HG02884 (cell line): Measurements from ENCODE around the gene SMAD9.

ENCODE experiments used
- ATAC-seq: cut with Tn5 transposase; IDR thresholded peaks from one replicate; pipeline ENCODE4 v1.9.1; 2021; ENCODE audit warnings: mild to moderate bottlenecking, moderate library complexity; ENCODE audit not compliant: unreplicated experiment

Gene SMAD9

GRCh38 chr13:36919833-36920615 is at the start of gene SMAD9:
SMAD9 (minus strand) TSS chr13:36920238; CDS start chr13:36879689, 40,549 bp downstream.
- peak; percentile 61 for ATAC-seq

- no peak for ATAC-seq
Measured at GRCh38 chr13:36966404-36966803, 46.4 kb upstream of the SMAD9 start.

DNA sequence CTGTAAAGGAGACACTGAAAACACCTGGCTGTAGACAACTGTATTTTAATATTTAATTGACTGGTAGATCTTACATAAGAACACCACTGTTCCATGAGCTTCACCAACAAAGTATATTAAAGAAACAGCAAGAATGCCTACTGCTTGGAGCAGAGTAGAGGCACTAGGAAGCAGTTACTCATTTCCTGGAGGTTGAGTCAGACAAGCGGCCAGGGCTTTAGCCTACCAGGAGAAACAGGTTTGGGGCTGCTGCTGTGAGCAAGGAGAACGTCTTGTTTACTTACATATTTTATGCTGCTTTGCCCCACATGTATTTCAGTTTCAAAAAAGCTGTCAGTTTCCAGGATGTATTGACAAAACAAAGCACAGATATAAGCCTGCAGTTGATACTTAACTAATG is 45.7 kb upstream of the SMAD9 start:
- no peak for ATAC-seq

DNA sequence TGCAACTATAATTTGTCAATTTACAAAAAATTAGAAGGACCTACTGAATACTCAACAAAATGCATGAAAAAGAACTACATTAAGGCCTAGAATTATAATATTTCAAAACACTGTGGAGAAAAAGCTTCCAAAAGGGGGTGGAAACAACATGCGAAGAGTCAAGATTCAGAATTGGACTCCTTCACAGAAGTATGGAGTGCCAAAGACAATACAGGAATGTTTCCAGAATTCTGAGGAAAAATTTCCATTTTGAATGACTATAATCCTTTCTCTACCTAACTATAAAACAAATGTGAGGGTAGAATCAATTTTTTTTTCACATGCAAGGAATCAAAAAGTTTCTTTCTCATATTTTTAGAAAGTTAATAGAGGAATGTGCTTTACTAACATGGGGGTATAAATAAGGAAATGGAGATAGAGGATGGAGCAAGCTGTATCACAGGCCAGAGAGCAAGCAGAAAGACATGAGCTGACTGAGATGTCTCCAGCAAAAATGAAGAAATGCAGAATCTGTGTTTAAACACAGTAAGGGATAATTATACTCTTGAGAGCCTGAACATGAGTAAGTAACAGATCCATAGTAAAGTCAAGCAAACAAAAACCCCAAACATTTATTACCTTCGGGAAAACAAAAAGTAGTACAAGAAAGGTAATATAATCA is 39.5 kb upstream of the SMAD9 start:
- no peak for ATAC-seq

- ATAC-seq: no peak
Measured at GRCh38 chr13:36954542-36954941, 34.5 kb upstream of the SMAD9 start.

- ATAC-seq: no peak
Measured at GRCh38 chr13:36950920-36951319, 30.9 kb upstream of the SMAD9 start.

- ATAC-seq: no peak
Measured at GRCh38 chr13:36950330-36950729, 30.3 kb upstream of the SMAD9 start.

DNA sequence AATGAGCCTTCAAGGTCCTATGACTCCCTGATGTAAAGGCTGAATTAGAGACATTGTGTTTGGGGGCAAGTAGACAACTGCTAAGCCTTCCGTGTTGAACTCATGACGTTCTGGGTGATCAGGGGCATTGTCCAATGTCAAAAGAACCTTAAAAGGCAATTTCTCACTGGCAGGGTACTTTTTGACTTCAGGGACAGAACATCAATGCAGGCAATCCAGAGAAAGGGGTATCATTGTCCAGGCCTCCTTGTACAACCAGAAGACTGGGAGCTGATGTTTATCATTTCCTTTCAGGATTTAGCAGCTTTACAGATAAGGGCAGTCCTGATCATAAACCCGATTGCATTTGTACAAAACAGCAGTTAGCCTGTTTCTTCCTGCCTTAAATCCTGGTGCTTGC is 25.0 kb upstream of the SMAD9 start:
- no peak for ATAC-seq

GRCh38 chr13:36925603-36926002 is 5.6 kb upstream of the SMAD9 start:
- no peak for ATAC-seq

- no peak for ATAC-seq
Measured at GRCh38 chr13:36924001-36924400, 4.0 kb upstream of the SMAD9 start.

- no peak for ATAC-seq
Measured at GRCh38 chr13:36921631-36922301, 1.7 kb upstream of the SMAD9 start.

- no peak for ATAC-seq
Measured at GRCh38 chr13:36920616-36921185, 663 bp upstream of the SMAD9 start.

DNA sequence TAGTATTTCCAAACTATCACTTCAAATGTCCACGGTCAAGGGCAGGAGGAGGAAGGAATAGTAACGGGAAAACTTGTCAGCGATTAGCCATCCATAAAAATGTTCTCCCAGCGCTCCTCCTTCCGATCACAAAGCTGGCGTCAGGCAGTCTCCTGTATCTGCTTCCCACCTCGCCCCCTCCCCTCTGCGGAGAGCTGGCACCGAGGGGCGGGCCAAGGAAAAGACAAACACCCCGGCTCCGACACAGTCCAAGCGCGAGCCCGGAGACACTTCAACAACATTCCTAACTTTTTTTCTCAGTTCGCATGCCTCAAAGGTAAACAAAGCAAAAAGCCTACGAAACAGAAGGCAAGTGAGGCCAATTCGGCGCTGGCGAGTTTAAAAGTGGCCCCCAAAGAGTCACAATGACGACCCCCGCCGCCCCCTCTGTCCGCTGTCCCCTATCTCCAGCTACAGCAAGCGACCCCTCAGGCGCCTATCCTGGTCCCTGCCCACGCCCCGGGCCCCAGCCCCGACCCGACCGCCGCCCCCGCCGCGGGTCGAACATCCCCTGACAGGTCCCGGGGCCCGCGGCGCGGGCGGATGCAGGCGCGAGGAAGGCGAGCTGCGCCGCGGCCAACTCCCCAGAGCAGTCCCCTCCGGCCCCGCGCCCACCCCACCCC is 736 bp downstream of the SMAD9 start:
- ATAC-seq: peak; percentile 21

DNA sequence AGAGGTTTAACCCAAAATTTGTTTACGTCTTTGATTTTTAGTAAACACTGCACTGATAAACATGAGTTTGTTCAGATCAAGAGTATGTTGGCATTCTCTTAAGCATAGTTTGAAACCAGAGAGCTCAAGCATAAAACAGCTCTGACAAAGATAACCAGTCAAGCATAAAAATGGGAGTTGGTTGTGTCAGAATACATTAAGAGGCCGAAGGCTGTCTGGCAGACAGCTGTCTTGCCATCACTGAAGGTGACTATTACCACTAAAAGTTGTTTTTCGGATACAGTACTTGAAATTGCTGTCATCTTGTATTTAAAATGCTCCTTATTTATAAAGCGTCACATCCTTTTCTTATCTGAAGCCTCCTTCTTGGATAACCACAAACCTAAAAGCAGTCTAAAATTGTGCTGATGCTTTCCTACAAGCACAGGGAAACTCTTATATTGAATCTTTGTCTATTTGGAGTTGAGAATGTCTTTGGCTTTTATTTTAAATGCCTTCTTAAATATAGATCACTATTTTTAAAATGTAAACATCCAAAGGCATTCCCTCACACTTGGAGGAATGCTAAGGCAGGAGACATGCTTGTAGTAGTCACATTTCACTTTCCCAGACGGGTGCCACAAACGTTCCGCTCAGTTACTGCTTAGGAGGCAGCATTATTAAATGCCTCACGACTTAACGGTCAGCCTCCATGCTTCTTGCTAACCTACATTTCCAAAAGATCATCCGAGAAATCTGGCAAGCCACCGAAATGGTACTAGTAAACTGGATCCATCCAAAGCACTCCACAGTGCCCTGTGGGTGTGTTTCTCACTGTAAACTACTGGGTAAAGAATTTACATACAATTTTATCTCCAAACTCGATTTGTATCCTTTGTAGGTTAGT is 1.5 kb downstream of the SMAD9 start:
- ATAC-seq: no peak

- ATAC-seq: no peak
Measured at GRCh38 chr13:36917311-36917710, 2.7 kb downstream of the SMAD9 start.

GRCh38 chr13:36915896-36916640 is 4.0 kb downstream of the SMAD9 start:
- no peak for ATAC-seq

DNA sequence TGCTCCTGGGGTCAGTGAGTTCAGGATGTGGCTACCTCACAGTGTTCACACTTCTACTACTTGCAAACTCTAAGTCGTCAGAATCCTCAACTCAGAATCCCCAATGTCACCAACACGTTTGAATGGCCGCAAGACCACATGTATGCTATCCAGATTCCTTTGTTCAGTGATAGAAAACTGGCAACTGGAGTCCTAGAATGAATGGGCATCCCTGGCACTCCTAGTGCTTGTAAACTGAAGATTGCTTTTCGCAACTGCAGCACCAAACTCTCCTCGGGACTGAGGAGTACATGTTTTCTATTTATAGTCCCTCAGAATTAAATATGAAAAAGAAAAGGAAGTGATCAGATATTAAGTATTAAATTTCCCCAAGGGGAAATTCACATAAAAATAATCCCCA is 4.9 kb downstream of the SMAD9 start:
- ATAC-seq: no peak

- no peak for ATAC-seq
Measured at GRCh38 chr13:36914648-36915047, 5.4 kb downstream of the SMAD9 start.

- ATAC-seq: no peak
Measured at GRCh38 chr13:36913463-36913862, 6.6 kb downstream of the SMAD9 start.
